Measurements from ENCODE around the gene INTS11. TPM values are rescaled to one million over a fixed set of nuclear protein-coding genes. Genes with fewer than 3 reads are reported as not detected.

INTS11 gene
- total RNA-seq, 1 experiment from 2014 or later, result 139 TPM

DNA sequence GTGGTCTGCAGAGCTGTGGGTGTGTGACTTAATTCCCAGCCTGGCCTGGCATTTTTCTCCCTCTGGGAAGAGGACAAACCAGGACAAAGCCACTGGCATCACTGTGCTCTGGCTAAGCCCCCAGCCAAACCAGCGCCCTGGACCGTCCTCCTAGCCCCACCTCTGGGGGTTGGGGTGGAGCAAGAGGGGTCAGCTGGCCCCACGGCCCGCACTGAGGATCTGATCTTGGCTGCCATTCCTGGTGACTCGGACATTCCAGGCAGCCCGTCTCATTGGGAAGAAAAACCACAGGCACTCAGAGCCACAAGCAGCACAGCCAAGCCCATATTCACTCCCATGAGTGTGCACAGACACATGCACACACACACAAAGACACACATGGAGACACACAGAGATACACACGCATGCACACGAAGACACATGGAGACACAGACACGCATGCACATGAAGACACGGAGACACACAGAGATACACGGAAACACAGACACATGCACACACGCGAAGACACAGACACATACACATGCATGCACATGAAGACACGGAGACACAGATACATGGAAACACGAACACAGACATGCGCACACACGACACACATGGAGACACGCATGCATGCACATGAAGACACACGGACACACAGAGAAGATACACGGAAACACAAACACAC is 36.2 kb upstream of the INTS11 start:
- H3K9ac ChIP-seq (ENCODE audit: extremely low read depth, insufficient read length, low read length), result no peak overlapping the region
- no peak overlapping the region for H3K18ac ChIP-seq (ENCODE audit: insufficient read length, low read depth, low read length)
- H3K79me2 ChIP-seq (ENCODE audit: insufficient read depth, low read length), result no peaks in the 10 kb centered on the region
- H3K4me1 ChIP-seq (ENCODE audit: insufficient read depth, low read length), result peaks cover 2% of the 10 kb centered on the region; the same call in 1 of the 2 replicates
- H3K14ac ChIP-seq (ENCODE audit: insufficient read depth, low read length), result peak overlapping the region; percentile 16; the same call in 1 of the 2 replicates
- H4K91ac ChIP-seq (ENCODE audit: insufficient read length, low read depth, low read length), result no peak overlapping the region
- H2BK20ac ChIP-seq (ENCODE audit: low read depth, low read length, poor library complexity, severe bottlenecking), result no peak overlapping the region
- Mint-ChIP-seq H3K4me3 (no peak overlapping the region; a peak in 1 of 5 replicates), H3K27me3 (ENCODE audit: low read depth) (peaks cover 40% of the 10 kb centered on the region), H3K4me1 (peaks cover 22 to 42% of the 10 kb centered on the region in 2 experiments), H3K27ac (peak overlapping the region in 1 of 3 experiments; percentile 18; a peak in 1 of 7 replicates), H3K36me3 (ENCODE audit: insufficient read depth in 1 of 3, low read depth in 3 of 3) (no peaks in the 10 kb centered on the region), H3K9me3 (no peaks in the 10 kb centered on the region; a peak in 2 of 5 replicates)
- no peak overlapping the region for H2AK5ac ChIP-seq (ENCODE audit: insufficient read length, low read length)
- no peaks in the 10 kb centered on the region for H3K27me3 ChIP-seq (ENCODE audit: insufficient read depth, low read length)
- H3T11ph ChIP-seq (ENCODE audit: low read length), result no peak overlapping the region
- H2BK12ac ChIP-seq (ENCODE audit: insufficient read length, low read depth, low read length), result no peak overlapping the region
- H3K56ac ChIP-seq (ENCODE audit: insufficient read length, low read depth, low read length), result no peak overlapping the region
- TF ChIP-seq, protein P1, sequence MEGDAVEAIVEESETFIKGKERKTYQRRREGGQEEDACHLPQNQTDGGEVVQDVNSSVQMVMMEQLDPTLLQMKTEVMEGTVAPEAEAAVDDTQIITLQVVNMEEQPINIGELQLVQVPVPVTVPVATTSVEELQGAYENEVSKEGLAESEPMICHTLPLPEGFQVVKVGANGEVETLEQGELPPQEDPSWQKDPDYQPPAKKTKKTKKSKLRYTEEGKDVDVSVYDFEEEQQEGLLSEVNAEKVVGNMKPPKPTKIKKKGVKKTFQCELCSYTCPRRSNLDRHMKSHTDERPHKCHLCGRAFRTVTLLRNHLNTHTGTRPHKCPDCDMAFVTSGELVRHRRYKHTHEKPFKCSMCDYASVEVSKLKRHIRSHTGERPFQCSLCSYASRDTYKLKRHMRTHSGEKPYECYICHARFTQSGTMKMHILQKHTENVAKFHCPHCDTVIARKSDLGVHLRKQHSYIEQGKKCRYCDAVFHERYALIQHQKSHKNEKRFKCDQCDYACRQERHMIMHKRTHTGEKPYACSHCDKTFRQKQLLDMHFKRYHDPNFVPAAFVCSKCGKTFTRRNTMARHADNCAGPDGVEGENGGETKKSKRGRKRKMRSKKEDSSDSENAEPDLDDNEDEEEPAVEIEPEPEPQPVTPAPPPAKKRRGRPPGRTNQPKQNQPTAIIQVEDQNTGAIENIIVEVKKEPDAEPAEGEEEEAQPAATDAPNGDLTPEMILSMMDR (conservative IDR thresholded peaks at IDR 0.05), result no peak
- H4K8ac ChIP-seq (replicated peaks; ENCODE audit: insufficient read length, low read depth, low read length), result no peak overlapping the region
- WGBS (ENCODE audit: extremely low coverage, insufficient read length, low lambda C conversion rate), result no CpG with 5 or more reads among the region's 20 CpGs
- H3K79me1 ChIP-seq (ENCODE audit: insufficient read depth, low read depth, low read length, poor library complexity, severe bottlenecking), result no peaks in the 10 kb centered on the region
- no peak overlapping the region for H2BK120ac ChIP-seq (ENCODE audit: low read depth, low read length, poor library complexity, severe bottlenecking)
- H3K23ac ChIP-seq (ENCODE audit: insufficient read length, low read depth, low read length), result no peak overlapping the region
- H3K23me2 ChIP-seq (ENCODE audit: insufficient read length, low read depth, low read length, poor library complexity, severe bottlenecking), result no peaks in the 10 kb centered on the region
- DNase-seq, result no peak
- H2BK15ac ChIP-seq (ENCODE audit: low read depth, low read length), result no peak overlapping the region
- H3K4me2 ChIP-seq (ENCODE audit: insufficient read depth, insufficient read length, low read length), result no peak overlapping the region
- H4K5ac ChIP-seq (ENCODE audit: insufficient read length, low read depth, low read length), result peak overlapping the region; percentile 53
- no peak overlapping the region for H2BK5ac ChIP-seq (ENCODE audit: insufficient read length, low read length)
- no peak overlapping the region for H2AFZ ChIP-seq (ENCODE audit: low read length)
- no peak overlapping the region for H3K4ac ChIP-seq (ENCODE audit: low read depth, low read length)
- no peaks in the 10 kb centered on the region for H3K9me3 ChIP-seq (ENCODE audit: control insufficient read depth, low read depth, low read length)
- no peaks in the 10 kb centered on the region for H4K20me1 ChIP-seq (ENCODE audit: control insufficient read depth, insufficient read depth, insufficient read length)
- no peak overlapping the region for H3K27ac ChIP-seq (ENCODE audit: insufficient read length, low read depth, low read length)
